Activated CD8-positive, alpha-beta memory T cell treated with anti-CD3 and anti-CD28 coated beads for 1 hour (primary cell): Measurements from ENCODE around the gene DENND2A.
"Not testable (repeated sequence)": the region's sequence is repeated elsewhere in the genome, so short reads cannot be mapped to it uniquely, and the experiment has no call there.

Experiments used
- DNase-seq, 2 donors: peaks; one replicate each; pipeline ENCODE4 v3.0.0-alpha.2; 2020; ENCODE audit warnings: low read depth in 1 of 2; ENCODE audit errors: extremely low read depth in 1 of 2

DENND2A gene

DNA sequence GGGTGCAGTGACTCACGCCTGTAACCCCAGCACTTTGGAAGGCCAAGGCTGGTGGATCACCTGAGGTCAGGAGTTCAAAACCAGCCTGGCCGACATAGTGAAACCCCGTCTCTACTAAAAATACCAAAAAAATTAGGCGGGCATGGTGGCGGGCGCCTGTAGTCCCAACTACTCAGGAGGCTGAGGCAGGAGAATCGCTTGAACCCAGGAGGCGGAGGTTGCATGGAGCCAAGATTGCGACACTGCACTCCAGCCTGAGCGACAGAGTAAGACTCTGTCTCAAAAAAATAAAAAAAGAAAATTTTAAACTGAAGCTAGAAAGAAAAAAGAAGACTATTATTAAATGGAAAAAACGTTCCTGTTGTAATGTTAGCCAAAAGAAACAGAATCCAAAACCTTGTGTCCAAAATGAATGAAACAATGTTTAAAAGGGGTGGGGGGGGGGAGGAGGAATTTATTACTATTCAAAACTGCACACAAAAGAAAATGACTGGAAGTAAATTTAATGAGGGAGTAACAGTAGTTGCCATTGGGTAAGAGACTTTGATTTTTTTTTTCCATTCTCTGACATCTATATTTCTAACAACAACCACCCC, 20.6 kb downstream of the DENND2A start:
- DNase-seq, result not testable (repeated sequence)

DNA sequence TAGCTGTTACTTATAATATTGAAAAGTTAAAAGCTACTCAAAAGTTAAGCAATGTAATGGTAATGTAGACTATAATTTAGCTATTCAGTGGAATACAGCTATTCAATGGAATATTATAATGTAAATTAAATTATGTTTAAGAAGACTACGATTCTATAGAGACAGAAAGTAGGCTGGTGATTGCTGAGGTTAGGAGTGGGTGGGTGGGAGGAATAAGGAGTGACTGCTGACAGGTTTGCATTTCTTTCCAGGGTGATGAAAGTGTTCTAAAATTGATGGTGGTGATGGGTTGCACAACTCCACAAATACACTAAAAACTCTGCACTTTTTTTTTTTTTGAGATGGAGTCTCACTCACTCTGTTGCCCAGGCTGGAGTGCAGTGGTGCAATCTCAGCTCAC, 21.4 kb downstream of the DENND2A start:
- no peak for DNase-seq

DNA sequence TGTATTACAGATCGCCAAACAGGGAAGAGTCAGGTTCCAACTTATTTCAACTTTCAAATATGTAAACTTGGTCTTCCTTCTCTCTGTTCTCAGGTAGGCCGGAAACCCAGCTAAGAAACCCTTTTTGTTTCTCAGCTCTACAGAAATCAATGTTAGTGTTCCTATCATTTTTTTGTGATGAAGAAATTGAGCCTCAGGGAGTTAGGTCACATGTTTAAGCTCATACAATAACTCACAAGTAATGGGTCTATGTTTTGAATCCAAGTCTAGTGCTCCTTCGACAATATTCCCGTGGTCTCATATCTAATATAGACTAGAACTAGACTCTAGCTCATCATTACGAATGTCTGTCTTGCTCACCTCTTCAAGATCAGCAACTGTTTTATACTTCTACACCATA, 22.3 kb downstream of the DENND2A start:
- DNase-seq, result no peak

GRCh38 chr7:140617081-140617480, 23.5 kb downstream of the DENND2A start:
- no peak for DNase-seq

DNA sequence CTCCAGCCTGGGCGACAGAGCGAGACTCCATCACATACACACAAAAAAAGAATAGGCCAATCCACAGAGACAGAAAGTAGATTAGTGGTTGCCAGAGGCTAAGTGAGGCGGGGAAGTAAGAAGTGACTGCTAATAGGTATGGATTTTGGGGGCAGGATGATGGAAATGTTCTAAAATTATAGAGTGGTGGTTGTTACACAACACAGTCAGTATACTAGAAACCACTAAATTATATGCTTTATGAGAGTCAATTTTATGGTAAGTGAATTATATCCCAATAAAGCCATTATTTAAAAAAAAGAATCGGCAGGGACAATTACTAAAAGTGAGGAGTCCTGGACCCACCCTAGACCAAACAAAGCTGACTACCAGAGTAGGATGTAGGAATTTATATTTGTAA, 24.3 kb downstream of the DENND2A start:
- no peak for DNase-seq

GRCh38 chr7:140611641-140612040, 29.0 kb downstream of the DENND2A start:
- DNase-seq, result no peak

- DNase-seq, result no peak
Observed at GRCh38 chr7:140610204-140611165, 30.1 kb downstream of the DENND2A start.

- no peak for DNase-seq
Observed at GRCh38 chr7:140609646-140610045, 31.0 kb downstream of the DENND2A start.

- no peak for DNase-seq
Observed at GRCh38 chr7:140607441-140607989, 33.1 kb downstream of the DENND2A start.

GRCh38 chr7:140605337-140605736, 35.3 kb downstream of the DENND2A start:
- DNase-seq, result no peak

GRCh38 chr7:140604760-140605159, 35.9 kb downstream of the DENND2A start:
- DNase-seq, result no peak

GRCh38 chr7:140604076-140604475, 36.5 kb downstream of the DENND2A start:
- DNase-seq, result no peak

DNA sequence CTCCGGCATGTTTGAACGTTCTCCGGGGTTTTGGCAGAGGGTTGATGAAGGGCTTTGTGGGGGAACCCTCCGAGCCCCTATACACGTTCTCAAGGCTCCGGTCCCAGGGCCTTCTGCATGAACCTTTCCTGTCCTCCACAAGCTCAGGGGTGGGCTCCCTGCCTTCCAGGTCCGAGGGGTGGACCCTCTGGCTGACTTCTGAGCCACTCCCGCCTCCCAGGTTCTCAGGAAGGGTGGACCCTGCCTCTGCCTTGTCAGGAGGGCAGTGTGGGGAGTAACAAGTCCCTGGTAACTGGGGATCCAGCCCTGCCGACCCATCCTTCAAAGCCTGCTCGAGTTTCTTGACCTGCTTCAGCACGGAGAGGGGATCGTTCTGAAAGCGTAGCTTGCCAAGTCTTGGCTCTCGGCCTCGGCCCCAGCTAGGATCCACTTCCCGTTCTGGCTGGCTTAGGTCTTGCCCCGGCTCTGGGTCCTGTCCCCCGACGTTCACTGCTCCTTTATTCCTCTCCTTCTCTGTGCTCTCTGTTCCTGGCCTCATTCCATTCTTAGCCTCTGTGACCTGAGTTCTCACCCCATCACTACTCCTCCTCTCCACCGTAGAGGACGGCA, 38.9 kb downstream of the DENND2A start:
- no peak for DNase-seq

GRCh38 chr7:140600341-140600740, 40.3 kb downstream of the DENND2A start:
- DNase-seq, result no peak

- DNase-seq, result no peak
Observed at GRCh38 chr7:140597428-140597949, 43.1 kb downstream of the DENND2A start.

DNA sequence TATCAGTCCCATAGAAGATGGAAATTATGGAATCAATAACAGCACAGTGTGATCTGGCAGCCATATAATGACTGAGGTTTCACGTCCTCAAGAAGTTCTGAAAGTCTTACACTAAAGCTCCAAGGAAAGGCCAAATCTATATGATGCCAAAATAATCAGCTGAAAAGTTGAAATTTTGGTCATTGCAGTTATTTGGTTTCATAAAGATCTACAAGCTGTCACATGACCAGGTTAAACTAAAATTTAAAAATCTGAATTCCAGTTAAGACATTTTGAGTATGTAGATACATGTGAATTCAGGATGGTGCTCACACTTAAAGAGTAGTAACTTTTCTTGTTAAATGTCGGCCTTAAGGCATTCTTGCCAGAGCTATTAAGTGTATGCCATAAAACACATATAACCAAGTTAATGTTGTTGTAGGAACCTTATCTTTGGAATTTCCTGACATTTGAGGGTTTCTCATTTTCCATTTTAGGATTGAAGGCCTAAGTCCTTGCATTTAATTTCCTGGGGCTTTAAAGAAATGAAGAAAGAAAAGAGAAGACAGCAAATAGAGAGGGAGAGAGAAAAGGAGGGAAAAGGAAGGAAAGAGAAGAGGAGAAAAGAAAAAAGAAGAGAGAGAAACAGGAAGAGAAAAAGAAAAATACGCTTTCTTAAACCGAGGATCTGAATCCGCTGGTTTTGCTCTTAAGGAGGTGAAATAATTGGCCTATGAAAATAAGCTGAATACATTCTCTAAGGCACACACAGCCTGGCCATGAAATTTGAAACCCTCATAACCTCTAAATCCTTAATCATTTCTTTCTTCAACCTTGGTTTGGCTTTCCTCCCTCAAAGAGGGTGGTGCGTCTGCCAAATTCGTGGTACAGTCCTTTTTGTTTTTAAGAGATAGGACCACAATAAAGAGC, 43.8 kb downstream of the DENND2A start:
- DNase-seq, result no peak

GRCh38 chr7:140595468-140596092, 45.0 kb downstream of the DENND2A start:
- no peak for DNase-seq

- no peak for DNase-seq
Observed at GRCh38 chr7:140594131-140594691, 46.4 kb downstream of the DENND2A start.

GRCh38 chr7:140593672-140593982, 47.0 kb downstream of the DENND2A start:
- DNase-seq, result no peak
